HG02798 (cell line): ENCODE measurements around the gene PRCD.

ENCODE experiments used
- ATAC-seq: cut with Tn5 transposase; IDR thresholded peaks from one replicate; pipeline ENCODE4 v1.9.1; 2021; ENCODE audit warnings: mild to moderate bottlenecking; ENCODE audit not compliant: unreplicated experiment, poor library complexity

Gene PRCD

DNA sequence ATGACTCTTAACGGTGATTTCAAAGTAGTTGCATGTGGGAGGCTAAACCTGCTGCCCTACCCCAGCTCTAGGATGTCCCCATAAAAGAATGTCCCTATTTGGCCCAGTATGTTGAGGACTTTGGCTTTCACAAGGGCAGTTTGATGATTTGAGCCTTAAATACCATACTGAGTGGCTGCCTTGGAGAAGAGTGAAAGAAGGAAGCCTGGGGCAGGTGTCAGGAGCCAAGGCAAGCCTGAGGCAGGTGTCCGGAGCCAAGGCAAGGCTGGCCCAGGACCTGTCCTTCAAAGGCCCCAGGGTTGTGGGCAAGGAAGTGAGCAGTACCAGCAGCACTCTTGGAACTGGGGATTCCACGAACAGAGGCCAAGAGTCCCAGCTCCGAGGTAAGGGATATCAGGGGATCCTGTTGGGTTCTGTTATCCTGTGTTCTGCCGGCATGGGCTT lies 27.2 kb downstream of the PRCD start:
- no peak for ATAC-seq

DNA sequence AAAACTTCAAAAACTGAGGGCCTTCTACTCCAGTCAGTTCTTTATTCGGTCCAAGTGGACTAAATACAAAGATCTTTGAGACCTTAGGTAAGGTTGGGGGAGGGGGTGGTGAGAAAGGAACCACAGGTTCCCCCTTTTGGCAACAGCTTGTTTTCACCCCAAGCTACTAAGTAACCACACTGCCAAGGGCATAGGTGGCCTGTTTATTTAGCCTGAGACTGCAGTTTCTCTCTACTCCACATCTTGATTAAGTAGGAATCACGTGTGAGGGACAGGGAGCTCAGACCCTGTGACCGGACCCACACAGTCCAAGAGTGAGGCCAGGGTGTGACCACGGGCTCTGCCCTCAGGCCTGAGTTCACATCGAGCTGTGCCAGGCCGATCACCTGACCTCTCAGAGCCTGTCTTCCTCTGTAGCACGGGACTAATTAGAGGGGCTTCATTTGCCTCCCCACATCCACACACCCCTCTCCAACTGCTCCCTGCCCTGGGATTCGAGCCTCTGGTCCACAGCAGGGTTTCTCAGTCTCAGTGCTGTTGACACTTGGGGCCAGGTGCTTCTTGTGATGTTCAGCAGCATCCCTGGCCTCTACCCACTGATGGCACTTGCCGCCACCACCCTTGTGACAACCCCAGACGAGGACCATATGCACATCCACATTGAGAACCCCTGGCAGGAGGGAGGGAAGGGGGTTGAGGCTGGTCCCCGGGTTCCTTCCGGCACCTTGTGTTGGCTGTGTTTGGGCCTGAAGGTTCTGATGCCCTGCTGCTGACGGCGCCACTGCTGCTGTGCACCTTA lies 28.0 kb downstream of the PRCD start:
- no peak for ATAC-seq

DNA sequence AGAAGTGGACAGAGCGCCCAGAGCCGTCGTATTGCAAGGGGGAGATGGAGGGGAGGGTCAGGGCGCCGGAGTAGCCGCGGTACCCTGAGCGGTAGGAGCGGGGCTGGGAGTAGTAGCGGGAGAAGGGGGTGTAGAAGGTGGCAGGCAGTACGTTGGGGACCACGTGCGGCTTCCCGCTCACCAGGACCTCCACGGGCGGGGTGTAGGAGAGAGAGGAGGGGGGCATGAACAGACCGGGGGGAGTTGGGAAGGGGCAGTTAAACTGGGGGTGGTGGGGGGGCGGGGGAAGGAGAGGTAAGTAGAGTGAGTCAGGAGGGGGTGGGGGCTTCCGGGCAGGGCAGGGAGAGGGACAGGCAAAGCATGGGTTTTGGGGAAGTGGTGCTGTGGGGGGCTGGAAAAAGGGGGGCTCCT lies 29.0 kb downstream of the PRCD start:
- ATAC-seq, result no peak

DNA sequence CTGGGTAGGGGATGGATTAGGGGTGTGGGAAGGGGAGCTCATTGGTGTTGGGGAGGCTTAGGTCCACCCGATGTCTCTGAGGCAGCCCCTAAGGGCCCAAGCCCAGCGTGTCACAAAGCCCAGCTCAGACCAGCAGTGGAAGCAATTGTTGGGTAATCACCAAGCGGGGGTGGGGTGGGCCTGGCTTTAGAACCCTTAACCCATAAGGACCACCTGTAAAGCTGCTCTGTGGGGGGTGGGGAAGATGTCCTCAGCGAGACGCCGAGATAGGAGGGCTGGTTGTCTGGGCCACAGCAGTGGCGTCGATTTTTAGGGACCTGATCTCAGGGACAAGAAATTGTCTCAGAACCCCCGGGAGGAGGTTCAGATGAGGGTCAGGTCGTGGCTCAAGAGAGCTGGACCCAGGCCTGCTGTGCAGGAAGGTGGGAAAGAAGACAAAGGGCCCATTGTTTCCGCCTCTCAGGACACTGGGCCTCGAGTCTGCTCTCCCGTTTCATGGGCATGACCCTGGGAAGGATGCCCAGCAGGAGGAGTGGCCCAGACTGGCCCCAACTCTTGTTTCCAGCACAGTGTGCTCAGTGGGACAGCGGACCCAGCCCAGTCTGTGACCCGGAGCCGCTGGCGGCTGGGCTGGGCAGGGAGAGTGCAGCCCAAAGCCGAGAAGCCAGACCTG lies 29.9 kb downstream of the PRCD start:
- no peak for ATAC-seq

DNA sequence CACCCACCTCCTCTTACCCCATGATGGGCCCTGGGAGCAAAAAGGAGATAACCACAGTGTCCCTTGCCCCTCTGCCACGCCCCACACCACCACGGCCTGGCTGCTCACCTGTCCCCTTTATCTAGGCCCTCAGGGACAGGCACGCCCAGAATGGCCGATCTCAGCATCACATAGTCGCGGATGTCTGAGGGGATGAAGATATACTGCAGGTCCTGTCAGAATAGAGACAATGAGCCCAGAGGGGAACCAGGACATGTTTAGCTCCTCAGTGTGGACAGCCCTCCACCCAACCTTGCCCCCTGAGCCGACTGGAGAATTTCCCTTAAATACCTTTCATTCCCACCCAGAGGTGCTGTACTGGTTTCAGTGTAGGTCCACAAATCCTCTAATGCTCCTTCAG lies 30.6 kb downstream of the PRCD start:
- no peak for ATAC-seq

DNA sequence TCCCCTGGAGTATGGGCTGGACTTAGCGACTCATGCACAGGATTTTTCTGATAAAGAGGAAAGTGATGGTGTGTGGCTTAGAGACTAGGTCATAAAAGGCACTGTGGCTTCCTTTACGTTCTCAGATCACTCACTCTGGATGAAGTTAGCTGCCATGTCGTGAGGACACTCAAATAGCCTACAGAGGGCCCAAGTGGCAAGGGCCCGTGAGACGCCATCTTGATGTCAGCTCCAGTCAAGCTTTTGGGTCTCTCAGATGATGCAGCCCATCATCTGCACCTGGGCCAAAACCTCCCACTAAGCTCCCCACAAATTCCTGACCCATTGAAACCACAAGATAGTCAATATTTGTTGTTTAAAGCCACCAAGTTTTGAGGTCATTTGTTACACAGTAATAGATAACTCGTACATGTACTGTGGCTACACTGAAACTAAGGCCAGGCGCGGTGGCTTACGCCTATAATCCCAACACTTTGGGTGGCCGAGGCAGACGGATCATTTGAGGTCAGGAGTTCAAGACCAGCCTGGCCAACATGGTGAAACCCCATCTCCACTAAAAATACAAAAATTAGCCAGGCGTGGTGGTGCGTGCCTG lies 31.1 kb downstream of the PRCD start:
- no peak for ATAC-seq

DNA sequence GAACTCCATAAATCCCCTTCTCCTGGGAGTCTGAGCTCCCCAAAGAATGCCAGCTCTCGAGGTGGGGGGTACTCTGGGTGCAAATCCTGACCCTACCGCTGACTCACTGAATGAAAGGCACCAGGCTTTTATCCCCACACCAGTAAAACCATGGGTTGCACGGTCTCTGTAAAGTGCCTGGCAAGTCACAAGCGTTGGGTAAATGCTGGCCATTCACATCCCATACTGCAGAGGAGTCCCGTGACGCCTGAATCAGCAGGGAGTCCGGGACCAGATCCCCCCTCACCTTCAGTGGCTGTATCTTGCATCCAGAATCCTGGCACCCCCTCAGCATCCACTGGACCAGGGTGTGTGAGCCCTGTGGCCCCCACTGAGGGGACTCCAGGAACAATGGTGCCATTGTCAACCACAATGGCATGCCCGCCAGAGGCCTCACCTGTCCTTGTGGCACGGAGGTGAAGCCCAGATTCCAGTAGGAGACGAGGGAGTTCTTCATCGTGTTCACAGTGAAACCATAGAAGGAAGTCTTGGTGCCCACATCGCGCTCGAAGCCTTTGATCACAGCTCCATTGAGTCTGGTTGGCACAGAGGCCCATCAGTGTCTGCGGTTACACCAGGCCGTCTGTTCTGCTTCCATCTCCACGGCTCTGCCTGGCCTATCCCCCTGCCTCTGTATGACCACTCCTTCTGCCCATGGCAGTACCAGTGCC lies 32.5 kb downstream of the PRCD start:
- no peak for ATAC-seq

DNA sequence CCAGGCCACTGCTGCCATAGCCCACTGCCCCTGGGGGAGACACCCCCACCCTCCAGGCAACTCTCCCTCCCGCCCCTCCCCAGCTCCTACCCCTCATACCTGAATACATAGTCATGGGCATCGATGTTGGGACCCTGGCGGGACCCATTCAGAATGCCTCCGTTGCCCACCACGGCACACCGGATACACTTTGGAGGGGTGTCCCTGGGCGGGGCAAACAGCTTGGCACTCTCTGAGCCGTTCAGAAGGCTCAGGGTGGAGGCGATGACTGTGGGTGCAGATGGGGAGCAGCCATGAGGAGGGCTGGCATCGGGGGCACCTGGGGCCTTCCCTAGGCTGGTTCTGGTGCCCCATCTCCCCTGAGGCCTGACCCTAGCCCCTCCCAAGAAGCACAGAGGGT lies 33.3 kb downstream of the PRCD start:
- no peak for ATAC-seq

DNA sequence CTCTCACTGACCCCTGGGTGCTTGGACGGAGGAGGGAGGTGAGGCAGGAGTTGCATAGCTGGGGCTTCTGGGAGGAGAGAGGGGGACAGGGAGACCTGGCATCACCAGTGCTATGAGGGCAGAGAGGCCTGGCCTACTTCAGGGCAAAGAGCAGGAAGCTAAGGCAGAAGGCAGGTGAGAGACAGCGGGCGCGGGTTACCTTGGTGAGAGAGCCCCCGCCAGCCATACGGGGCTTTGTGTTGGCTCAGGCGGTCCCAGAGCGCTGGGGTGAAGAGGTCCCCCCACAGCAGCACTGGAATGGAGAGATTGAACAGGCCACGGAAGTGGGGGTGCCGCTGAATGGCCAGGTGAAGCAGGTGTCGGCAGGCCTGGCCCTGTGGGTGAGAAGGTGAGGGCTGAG lies 34.3 kb downstream of the PRCD start:
- ATAC-seq, result no peak

DNA sequence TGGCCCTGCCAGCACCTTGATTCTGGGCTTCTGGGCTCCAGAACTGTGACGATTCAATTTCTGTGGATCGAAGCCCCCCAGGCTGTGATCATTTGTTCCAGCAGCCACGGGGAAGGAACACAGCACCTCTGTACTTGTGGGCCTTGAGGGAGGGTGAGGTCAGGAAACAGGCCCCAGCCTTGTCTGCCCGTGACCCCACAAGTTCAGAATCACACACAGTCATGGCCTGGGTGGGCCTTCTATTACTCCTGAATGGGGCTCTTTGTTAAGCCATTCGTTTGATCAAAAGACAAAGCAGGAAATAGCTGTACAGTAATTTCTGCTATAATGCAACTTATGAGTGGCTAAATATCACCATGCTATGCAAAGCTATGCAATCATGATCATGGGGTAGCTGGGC lies 35.7 kb downstream of the PRCD start:
- ATAC-seq, result no peak

DNA sequence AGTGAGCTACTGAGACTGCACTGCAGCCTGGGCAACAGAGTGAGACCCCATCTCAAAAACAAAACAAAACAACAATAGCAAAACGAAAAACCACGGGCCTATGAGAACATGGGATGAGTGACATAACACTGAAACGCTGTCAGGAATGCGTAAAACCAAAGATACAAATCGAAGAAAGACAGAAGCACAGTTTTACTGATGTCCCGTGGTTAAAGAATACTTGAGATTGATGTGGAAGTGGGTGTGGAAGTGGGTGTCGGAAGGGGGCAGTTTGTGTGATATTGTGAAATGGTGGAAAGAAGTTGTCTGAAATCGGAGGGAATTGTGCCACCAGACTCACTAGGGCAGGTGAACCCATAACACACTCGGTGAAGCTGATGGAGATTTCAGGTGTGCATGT lies 36.3 kb downstream of the PRCD start:
- ATAC-seq, result no peak

DNA sequence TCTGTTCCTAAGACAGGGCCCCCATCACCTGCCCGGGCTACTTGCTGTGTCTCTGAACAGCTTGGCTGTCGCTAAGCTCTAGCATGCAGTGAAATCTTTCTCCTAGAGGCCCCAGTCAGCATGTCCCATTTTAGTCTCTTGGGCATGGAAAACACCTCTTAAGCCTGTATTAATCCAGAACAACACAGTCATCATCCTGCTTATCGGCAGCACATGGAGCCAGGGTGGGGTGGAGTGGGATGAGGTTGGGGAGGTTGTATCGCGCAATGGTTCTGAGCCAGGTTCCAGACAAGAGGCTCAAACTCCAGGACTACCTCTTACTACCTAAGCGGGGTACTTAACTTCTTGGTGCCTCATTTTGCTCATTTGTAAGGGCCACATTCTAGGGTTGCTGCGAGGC lies 38.0 kb downstream of the PRCD start:
- no peak for ATAC-seq

DNA sequence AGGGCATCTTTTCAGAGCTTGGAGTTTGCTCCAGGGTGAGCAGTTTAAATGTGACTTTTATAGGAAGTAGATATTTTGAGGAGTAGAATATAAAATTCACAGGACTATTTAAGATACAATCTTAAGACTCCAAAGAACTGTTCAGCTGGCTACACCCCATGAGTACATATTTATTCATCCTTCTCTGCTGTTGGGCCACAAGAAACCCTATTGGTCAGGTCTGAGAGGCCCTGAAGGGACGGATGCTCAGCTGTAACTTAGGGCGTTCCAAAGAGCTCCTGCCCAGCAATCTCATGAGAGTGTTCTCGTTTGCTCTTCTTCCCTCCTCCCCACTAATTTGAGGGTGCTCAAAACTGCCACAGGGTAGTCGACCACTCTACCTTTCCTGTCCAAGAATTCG lies 38.5 kb downstream of the PRCD start:
- no peak for ATAC-seq

DNA sequence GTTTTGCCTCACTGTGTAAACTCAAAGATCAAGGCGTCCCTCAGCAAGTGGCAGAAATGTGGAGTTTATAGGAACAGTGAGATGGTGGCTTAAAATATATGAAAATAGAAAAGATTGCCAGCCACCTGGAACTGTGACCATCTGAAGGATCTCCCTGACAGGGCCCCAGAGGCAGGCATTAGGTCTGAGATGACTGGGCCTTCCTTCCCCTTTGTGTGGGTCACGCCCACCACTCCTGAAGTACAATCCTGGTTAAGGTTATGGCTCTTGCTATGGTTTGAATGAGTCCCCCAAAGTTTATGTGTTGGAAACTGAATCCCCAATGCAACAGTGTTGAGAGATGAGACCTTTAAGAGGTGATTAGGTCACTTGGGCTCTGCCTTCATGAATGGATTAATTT lies 39.4 kb downstream of the PRCD start:
- no peak for ATAC-seq

DNA sequence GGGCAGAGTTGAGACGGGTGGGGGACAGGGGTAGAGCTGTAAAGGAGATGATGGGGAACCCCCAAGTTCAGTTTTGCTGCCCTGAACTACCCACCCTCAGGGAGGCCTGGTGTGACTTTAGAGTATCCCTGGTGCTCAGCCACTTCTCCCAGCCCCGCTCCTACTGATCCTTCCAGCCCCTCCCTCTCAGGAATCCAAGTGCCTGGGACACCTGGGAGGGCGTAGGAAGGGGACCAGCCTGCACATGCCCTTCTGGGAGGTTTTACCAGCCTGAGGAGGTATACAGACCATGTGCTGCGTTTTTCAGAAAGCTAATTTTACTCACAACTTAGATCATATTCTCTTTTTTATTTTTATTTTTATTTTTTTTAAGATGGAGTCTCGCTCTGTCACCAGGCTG lies 41.7 kb downstream of the PRCD start:
- no peak for ATAC-seq

DNA sequence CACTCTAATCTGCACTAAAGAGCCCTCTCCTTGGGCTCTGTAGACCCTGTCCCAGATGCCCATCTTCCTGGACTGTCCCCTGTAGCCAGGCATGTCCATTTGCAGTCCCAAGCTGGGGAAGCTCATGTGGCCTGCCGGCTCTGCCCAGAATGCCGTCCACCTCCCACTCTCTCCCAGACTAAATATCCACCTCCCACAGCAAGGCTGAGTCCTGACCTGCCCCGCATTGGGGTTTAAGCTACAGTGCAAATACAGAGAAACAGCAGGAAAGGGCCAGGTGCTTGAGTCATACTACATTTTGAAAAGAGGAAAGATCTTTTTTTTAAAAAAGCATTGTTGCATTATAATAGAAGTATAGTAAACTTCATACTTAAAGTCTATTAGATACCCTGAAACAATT lies 42.8 kb downstream of the PRCD start:
- no peak for ATAC-seq

DNA sequence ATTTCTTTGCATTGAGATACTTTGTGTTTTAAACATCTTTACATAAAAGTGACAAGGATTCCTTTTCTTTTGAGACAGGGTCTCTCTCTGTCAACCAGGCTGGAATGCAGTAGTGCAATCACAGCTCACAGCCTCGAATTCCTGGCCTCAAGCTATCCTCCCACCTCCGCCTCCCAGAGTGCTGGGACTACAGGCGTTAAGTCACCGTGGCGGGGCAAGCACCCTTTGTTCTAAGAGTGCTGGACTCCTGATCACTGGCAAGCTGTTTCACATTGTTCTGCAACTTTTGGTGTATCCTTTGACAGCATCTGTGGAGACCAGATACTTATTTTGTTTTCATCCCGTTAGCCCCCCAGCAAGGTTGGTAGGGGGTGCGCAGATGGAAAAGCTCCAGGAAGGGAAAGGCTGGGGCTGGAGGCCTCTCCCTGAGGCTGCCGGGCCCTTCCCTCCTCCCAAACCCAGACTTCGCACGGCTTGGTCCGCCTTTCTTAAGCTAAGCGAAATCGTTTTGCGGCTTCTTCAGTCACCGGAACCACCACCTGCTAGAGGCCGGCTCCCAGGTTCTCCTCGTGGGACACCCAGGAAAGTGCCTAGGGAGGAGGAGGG lies 44.7 kb downstream of the PRCD start:
- ATAC-seq, result no peak

DNA sequence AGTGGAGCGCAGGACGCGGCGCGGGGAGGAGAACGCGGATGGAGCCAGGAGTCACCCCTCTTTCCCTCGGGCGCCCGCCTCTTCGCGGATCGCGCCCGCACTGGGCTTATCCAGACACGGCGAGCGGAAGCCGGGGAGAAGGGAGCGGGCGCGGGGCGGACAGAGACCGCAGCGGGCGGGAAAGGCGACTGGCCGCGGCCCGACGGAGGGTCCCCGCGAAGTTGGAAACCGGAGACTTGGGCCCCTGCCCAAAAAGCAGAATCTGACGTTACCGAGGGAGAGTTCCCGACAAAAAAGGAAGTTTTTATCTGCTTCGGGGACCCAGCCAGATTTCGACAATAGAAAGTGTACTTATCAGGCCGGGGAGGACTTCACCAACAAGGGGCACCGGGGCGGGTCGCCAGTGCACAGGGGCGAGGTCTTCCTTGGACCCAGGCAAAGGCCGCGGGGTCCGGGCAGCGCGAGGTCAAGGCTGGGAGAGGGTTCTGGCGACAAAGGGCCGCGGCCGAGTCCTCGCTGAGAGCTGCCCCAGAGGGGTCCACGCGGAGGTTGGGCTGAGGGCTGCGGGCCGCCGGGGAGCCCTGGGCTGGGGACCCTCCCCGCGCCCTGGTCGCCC lies 45.3 kb downstream of the PRCD start:
- ATAC-seq, result no peak

DNA sequence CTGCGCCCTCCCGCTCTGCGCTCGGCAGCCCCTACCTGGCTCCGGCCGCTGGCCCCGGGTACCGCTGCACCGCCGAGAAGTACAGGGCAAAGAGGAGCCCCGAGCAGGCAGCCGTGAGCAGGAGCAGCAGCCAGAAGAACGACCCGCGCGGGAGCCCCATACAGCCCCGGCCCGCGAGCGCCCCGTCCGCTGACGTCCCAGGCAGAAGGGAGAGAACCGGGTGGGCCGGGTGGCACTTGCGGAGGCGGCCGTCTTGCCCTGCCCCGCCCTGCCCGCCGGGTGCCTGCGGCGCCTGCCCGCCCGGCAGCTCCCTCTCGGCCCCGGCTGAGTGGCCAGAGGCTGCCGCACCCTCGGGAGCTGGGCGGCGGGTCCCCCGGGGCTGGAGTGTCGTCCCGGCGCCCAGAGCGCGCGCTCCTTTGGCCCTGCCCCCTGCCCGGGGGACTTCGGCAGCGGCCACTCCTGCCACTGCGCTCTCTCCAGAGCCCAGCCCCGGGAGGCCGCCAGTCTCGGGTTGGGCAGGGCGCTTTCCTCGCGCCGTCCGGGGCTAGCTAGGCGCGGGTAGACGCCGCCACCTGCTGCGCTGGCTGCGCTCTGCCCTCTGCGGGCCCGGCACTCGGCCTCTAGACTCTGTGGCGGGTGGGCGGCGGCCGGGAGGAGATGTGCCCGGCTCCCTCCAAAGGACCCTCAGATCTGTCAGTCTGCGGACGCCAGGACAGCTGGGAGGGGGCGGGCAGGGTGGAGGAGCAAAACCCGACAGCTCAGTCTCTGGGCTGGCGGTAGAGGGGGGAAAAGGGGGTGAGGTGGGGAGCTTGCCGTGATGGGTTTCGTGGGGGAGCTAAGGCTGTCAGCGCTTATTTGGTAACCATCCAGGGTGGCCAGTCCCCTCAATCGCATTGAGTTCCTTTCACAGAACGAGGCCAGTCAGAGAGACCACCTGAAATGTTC lies 46.1 kb downstream of the PRCD start, which contains the start of gene ST6GALNAC2:
Gene ST6GALNAC2 (minus strand): TSS at position 212 of the 945 bp plus-strand sequence. CDS start 52 bp downstream, at position 160.
- ATAC-seq, result no peak
